HEK293T (cell line): ENCODE data around the gene HMCN2.

ENCODE experiments used
- ARNT ChIP-seq: fragments of 450-650 bp; IDR thresholded peaks from 2 replicates; pipeline ENCODE4 v1.6.1; 2017; ENCODE audit warnings: mild to moderate bottlenecking
- BHLHE40 ChIP-seq: fragments of 450-650 bp; IDR thresholded peaks from 2 replicates; pipeline ENCODE4 v1.6.1; 2016; ENCODE audit warnings: mild to moderate bottlenecking, moderate library complexity, borderline replicate concordance
- ELF4 ChIP-seq: fragments of 450-650 bp; IDR thresholded peaks from 2 replicates; pipeline ENCODE4 v1.6.1; 2017; ENCODE audit warnings: antibody characterized with exemption
- FOXA1 ChIP-seq: fragments of 450-650 bp; IDR thresholded peaks from 2 replicates; pipeline ENCODE4 v1.6.1; 2016; ENCODE audit warnings: mild to moderate bottlenecking
- FOXK2 ChIP-seq: fragments of 450-650 bp; IDR thresholded peaks from 2 replicates; pipeline ENCODE4 v1.6.1; 2016; ENCODE audit warnings: mild to moderate bottlenecking
- L3MBTL2 ChIP-seq: fragments of 450-650 bp; conservative IDR thresholded peaks from 2 replicates; pipeline ENCODE4 v1.6.1; 2016; ENCODE audit warnings: mild to moderate bottlenecking
- LEF1 ChIP-seq: fragments of 450-650 bp; IDR thresholded peaks from 2 replicates; pipeline ENCODE4 v1.6.1; 2017; ENCODE audit warnings: mild to moderate bottlenecking, borderline replicate concordance
- NFRKB ChIP-seq: fragments of 450-650 bp; IDR thresholded peaks from 2 replicates; pipeline ENCODE4 v1.6.1; 2016; ENCODE audit warnings: mild to moderate bottlenecking, moderate library complexity
- SP1 ChIP-seq: fragments of 450-650 bp; IDR thresholded peaks from 2 replicates; pipeline ENCODE4 v1.6.1; 2017
- TARDBP ChIP-seq: fragments of 450-650 bp; IDR thresholded peaks from 2 replicates; pipeline ENCODE4 v1.6.1; 2016
- ZNF384 ChIP-seq: fragments of 450-650 bp; IDR thresholded peaks from 2 replicates; pipeline ENCODE4 v1.6.1; 2016
- TF ChIP-seq, protein P1 (sequence below): fragments of 450-650 bp; IDR thresholded peaks from 2 replicates; pipeline ENCODE4 v1.6.1; 2016

DNA sequence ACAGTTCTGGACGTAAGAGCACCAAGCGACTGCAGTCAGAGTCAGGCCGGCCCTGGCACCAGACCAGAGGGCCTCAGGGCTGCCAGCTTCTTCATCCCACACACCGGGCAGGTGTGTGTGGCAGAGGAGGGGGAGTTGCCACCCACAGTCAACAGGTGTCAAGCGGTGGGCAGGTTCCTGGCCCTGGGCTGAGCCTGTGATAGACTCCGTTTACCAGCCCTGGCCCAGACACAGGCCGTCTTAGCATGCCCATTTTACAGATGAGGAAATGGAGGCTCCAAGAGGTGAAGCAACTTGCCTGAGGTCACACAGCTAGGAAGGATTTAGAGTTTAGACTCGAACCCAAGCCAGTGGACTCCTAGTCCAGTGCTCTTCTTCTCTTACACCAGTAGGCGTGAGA is 71.8 kb downstream of the HMCN2 start:
- TF ChIP-seq ZNF384 (no peak), TARDBP (no peak), SP1 (no peak), NFRKB (no peak), FOXK2 (no peak), ARNT (no peak), BHLHE40 (no peak), ELF4 (no peak), L3MBTL2 (no peak), FOXA1 (no peak), LEF1 (no peak)
- TF ChIP-seq, protein P1, sequence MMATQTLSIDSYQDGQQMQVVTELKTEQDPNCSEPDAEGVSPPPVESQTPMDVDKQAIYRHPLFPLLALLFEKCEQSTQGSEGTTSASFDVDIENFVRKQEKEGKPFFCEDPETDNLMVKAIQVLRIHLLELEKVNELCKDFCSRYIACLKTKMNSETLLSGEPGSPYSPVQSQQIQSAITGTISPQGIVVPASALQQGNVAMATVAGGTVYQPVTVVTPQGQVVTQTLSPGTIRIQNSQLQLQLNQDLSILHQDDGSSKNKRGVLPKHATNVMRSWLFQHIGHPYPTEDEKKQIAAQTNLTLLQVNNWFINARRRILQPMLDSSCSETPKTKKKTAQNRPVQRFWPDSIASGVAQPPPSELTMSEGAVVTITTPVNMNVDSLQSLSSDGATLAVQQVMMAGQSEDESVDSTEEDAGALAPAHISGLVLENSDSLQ = no peak
